Measurements from ENCODE around the gene NAB1. TPM values are rescaled to one million over a fixed set of nuclear protein-coding genes. Genes with fewer than 3 reads are reported as not detected.
A peak's percentile ranks its signal among the peaks of the same experiment; 100 is the strongest.
"Not testable (repeated sequence)": the region's sequence is repeated elsewhere in the genome, so short reads cannot be mapped to it uniquely, and the experiment has no call there.

Gene NAB1
- polyA plus RNA-seq, 3 donors, result 57.2 to 67.9 (median 62.0) TPM

GRCh38 chr2:190705280-190705679 lies 56.4 kb downstream of the NAB1 start:
- DNase-seq, result no peak

DNA sequence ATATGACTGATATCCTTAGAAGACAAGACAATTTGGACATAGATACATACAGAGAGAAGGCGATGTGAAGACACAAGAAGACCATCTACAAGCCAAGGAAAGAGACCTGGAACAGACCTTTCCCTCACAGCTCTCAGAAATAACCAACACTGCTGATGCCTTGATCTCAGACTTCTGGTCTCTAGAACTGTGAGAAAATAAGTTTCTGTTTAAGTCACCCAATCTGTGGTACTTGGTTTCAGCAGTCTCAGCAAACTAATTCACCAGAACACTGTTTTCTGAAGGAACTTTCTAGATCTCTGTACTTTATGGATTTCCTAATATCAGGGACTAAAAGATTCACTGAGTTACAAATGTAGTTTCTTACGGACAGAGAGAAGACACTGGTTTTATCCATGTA lies 58.8 kb downstream of the NAB1 start:
- no peak for DNase-seq

DNA sequence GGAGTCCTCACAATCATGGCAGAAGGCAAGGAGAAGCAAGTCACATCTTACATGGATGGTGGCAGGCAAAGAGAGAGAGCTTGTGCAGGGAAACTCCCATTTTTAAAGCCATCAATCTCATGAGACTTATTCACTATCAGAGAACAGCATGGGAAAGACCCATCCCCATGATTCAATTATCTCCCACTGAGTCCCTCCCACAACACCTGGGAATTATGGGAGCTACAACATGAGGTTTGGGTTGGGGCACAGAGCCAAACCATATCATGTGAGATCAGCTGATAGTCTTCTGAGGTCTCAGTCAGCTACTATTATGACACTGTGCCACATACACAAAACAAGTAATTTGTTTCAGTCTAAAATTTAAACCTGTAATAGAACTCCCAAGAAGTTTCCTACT lies 59.8 kb downstream of the NAB1 start:
- DNase-seq, result not testable (repeated sequence)

GRCh38 chr2:190711069-190711468 lies 62.2 kb downstream of the NAB1 start:
- no peak for DNase-seq

- DNase-seq, result no peak
Observed at GRCh38 chr2:190713471-190713870, 64.6 kb downstream of the NAB1 start.

DNA sequence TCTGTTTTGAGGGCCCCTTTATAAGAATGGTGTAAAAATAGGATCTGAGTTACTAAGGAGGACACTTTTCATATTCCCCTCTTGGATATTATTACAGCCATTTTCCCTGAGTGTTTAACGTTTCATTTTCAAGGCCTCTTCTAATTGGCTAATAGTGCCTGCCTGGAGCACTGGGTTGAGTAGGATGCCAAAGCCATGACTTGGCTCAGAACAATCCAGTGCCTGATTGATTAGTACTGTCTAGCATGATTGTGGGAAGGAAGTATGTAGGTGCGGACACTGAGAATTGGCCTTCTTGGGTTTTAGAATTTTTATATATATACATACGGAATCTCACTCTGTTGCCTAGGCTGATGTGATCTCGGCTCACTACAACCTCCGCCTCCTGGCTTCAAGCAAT lies 66.1 kb downstream of the NAB1 start:
- DNase-seq, result no peak

DNA sequence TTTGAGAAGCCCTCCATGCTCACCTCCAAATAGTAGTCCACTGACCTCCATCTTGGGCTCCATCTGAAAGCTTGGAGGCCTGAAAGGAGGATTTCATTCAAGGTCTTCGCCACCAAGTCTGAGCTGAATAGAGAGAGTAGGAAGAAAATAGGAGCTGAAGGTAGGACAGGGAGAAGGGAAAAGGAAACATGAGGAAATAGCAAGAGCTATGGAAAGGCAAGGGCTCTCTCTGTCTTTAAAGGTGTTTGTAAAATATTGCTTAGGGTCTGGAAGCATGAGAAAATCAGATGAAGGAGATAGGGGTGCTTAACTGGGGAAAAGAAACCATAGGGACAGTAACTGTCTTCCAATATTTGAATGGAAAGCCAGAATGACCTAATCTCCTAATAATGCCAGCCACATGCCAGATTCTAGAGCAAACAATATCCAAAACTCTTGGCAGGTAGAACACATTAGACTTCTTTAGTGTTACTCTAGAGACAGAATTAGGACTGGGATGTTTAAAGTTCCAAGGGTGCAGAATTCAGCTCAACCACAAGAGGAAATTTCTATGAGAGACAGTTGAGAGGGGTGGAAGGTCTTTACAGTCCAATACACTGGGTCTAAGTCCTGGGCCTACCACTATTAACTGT lies 67.4 kb downstream of the NAB1 start:
- no peak for DNase-seq

DNA sequence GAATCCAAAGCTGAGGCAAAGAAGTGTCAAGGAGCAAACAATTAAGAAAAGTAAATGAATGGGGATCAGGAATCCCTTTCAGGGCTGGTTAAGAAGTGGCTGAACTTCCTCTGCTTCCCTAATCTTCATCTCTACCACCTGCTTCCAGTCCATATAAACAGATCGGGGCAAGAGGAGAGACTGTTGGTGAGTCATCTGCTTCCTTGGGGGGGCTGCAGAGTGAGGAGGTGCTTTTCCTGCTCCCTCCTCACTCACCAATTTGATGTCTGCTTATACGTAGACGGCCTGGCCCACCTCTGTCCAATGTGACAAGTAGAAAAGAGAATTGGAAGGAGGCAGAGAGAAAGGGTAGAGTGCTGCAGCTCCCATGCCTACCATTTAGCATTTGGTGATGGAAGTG lies 68.4 kb downstream of the NAB1 start:
- DNase-seq, result no peak

DNA sequence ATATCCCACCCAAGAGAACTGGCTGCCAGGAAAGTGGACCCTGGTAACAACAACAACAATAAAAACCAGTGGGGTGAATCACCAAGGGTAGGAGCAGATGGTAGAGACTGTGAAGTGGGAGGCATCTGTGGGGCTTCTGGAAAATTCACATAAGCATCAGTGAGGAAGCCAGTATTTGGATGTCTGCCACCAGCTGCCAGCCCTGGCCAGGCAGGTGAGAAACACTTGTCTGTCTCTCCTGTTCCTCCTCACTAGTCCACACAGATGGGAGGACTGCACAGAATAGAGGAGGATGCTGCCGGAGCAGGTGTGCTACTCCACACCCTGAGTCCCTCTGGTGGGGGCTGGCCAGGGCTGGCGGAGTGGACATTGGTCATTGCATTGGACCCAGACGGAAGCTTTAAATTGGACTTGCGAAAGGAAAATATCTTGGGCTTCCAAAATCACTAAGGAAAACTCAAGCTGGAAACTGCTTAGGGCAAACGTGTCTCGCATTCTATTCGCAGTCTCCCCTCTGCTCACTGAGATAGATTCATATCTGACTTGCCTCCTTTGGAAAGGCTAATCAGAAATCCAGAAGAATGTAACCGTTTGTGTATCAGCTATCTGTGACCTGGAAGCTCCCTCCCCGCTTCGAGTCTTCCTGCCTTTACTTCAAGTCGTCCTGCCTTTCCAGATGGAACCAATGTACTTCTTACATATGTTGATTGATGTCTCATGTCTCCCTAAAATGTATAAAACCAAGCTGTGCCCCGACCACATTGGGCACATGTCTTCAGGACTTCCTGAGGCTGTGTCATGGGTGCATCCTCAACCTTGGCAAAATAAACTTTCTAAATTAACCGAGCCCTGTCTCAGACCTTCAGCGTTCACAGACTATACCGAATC lies 69.1 kb downstream of the NAB1 start:
- no peak for DNase-seq

DNA sequence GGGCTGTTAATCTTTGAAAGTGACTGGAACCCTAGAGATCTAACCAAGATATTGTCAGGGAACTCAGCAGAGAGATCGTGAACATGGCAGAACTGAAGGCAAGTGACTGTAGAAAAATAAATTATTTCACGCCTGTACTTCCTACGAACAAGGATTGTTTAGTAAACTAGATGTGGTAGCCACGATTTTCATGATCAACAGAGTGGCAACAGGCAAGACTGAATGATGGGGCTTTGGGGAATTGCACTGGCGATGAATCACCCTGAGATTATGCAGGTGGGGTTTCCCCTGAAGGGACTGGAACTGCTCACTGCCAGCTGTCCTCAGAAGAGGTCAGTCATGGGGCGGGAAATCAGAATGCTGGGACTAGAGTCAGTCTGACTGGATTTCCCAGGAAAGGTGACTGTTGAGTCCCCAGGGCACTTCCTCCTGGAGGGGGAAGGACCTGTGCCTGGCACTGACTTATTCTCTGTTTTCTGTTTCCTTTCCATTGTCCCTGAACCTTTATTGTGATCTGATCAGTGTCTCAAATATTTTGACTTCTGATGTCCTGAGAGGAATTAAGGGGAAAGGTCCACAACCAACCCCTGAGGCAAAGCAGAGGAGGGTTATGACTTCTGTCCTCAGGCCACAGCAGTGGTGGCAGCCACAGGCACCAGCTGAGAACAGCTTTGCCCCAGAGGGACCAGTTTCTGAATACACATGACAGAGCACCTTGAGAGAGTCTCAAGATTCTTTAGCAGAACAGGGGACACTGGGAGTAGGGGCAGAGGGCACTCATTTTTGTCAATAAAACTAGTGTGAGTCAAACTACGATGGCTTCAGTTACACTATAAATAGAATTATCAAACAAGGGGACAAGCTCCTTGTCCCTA lies 70.0 kb downstream of the NAB1 start:
- peak; percentile 31 for DNase-seq

DNA sequence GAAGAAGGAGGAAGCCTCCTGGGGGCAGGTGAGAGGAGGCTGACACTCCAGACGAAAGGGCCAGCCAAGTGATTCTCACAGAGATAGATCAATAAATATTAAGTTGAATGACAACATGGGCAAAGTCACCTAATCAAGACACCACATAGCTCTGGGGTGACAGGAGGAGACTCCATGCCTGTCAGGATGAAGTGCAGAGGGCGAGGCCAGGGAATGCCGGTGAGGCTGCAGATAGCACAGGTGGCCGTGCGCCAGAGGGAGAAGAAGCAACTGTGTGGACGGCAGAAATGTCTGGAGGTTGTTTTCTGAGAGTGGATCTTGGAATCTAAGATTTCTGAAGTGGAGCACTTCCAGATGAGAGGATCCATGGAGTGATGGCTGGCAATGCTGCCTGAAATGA lies 71.4 kb downstream of the NAB1 start:
- DNase-seq, result no peak

DNA sequence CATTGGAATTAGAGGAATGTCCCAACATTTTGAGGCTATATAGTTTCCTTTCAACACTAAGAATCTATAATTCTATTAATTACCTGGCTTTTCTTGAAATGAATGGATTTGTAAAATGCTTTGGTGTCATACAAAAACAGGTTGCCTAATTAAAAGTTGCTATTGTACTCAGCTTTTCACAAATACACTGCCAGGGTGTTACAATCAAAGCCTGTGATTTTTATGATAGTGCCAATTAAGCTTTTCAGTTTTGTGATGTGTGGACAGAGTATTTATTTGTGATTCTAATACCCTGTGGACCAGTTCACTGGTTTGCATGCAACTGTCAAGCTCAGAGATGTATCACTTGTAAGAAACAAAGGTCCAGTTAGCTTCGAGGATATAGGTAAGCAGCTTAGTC lies 71.8 kb downstream of the NAB1 start:
- DNase-seq, result no peak

- DNase-seq, result no peak
Observed at GRCh38 chr2:190722061-190722759, 73.3 kb downstream of the NAB1 start.

GRCh38 chr2:190722835-190723234 lies 74.0 kb downstream of the NAB1 start:
- no peak for DNase-seq

DNA sequence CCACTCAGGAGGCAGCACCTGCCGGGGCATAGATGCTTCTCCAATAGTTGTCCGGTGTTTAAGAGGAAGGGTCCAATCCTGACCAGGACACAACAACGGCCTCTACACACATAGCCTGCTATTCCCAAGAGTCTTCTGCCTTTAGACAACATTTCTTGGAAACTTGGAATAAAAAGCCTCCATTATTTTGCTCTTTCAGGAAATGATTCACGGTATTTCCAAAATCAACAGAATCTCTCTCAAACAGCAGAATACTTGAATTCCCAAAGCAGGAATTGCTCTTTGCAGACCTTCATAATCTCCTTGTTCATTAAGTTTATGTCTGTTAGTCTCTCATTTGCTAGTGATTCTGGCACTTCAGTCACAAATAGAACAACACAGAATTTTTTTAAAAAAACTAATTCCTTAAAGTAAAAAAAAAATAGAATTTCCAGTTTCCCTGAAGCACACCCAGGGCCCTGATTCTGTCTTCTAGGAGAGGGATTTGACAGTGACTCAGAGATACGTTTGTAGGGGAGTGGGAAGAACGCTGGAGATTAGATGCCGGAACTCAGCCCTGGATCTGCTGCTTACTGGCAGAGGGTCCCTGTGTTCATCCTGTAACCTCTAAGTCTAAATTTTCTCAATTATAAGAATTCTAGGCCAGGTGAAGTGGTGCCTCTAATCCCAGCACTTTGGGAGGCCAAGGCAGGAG lies 74.7 kb downstream of the NAB1 start:
- DNase-seq, result no peak

DNA sequence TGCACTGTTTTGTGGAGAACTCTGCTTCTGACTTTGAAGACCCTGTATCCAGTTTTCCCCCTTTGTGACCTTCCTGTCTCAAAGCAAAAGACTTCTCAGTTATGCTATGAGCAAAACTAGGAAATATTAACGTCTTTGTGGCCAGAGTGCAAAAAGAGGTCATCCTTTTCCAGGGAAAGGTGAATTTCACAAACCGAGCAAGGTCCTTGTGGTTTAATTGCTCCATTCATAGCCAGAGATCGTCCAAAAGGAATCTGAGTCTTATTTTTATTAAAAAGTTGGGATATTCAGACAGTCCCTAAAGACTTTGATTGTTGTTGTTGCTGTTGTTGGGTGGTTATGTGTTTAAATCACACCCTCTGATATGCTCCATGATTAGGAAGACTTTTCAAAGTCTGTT lies 77.4 kb downstream of the NAB1 start:
- no peak for DNase-seq

- DNase-seq, result no peak
Observed at GRCh38 chr2:190736355-190736754, 87.5 kb downstream of the NAB1 start.

- no peak for DNase-seq
Observed at GRCh38 chr2:190740449-190740848, 91.6 kb downstream of the NAB1 start.

Data from renal pelvis (tissue), 4 donors.